ENCODE measurements around the gene TAAR2.

Gene TAAR2

GRCh38 chr6:132664309-132665034 lies 40.4 kb upstream of the TAAR2 start:
- Mint-ChIP-seq H3K36me3 (ENCODE audit: low read depth) (no peaks in the 10 kb centered on the region), H3K27me3 (ENCODE audit: low read depth) (no peaks in the 10 kb centered on the region), H3K27ac (no peak overlapping the region), H3K4me3 (no peak overlapping the region), H3K4me1 (no peaks in the 10 kb centered on the region), H3K9me3 (no peaks in the 10 kb centered on the region)
- TF ChIP-seq CTCF (IDR thresholded peaks at IDR 0.05; ENCODE audit: unreplicated experiment in 3 of 3) = no peak

GRCh38 chr6:132663661-132664060 lies 39.6 kb upstream of the TAAR2 start:
- H3K4me3 Mint-ChIP-seq = no peak overlapping the region
- TF ChIP-seq CTCF (IDR thresholded peaks at IDR 0.05; ENCODE audit: unreplicated experiment in 3 of 3) = no peak
- no peaks in the 10 kb centered on the region for H3K4me1 Mint-ChIP-seq
- H3K9me3 Mint-ChIP-seq = no peaks in the 10 kb centered on the region
- H3K36me3 Mint-ChIP-seq (ENCODE audit: low read depth) = no peaks in the 10 kb centered on the region
- no peak overlapping the region for H3K27ac Mint-ChIP-seq
- peaks cover 4% of the 10 kb centered on the region for H3K27me3 Mint-ChIP-seq (ENCODE audit: low read depth)

- no peak overlapping the region for H3K27ac Mint-ChIP-seq
- H3K27me3 Mint-ChIP-seq (ENCODE audit: low read depth) = peaks cover 4% of the 10 kb centered on the region
- no peaks in the 10 kb centered on the region for H3K9me3 Mint-ChIP-seq
- no peaks in the 10 kb centered on the region for H3K36me3 Mint-ChIP-seq (ENCODE audit: low read depth)
- no peak for TF ChIP-seq CTCF (IDR thresholded peaks at IDR 0.05; ENCODE audit: unreplicated experiment in 3 of 3)
- no peaks in the 10 kb centered on the region for H3K4me1 Mint-ChIP-seq
- no peak overlapping the region for H3K4me3 Mint-ChIP-seq
Measured at GRCh38 chr6:132661906-132662305, 37.8 kb upstream of the TAAR2 start.

GRCh38 chr6:132659082-132659481 lies 35.0 kb upstream of the TAAR2 start, which contains the start of gene TAAR1:
Gene TAAR1 (minus strand): TSS chr6:132659182. CDS start chr6:132646003, 13,179 bp downstream.
- Mint-ChIP-seq H3K27ac (no peak within 1 kb of the TSS), H3K36me3 (ENCODE audit: low read depth) (no peaks in the 10 kb centered on the region), H3K9me3 (no peaks in the 10 kb centered on the region), H3K4me3 (no peak within 1 kb of the TSS), H3K27me3 (ENCODE audit: low read depth) (peaks cover 4% of the 10 kb centered on the region), H3K4me1 (no peaks in the 10 kb centered on the region)
- no peak for TF ChIP-seq CTCF (IDR thresholded peaks at IDR 0.05; ENCODE audit: unreplicated experiment in 3 of 3)

- Mint-ChIP-seq H3K9me3 (no peaks in the 10 kb centered on the region), H3K27me3 (ENCODE audit: low read depth) (no peaks in the 10 kb centered on the region), H3K4me3 (no peak overlapping the region), H3K36me3 (ENCODE audit: low read depth) (no peaks in the 10 kb centered on the region), H3K27ac (no peak overlapping the region), H3K4me1 (no peaks in the 10 kb centered on the region)
- TF ChIP-seq CTCF (IDR thresholded peaks at IDR 0.05; ENCODE audit: unreplicated experiment in 3 of 3) = no peak
Measured at GRCh38 chr6:132651062-132651461, 27.0 kb upstream of the TAAR2 start.

GRCh38 chr6:132650429-132650828 lies 26.4 kb upstream of the TAAR2 start:
- Mint-ChIP-seq H3K9me3 (no peaks in the 10 kb centered on the region), H3K4me3 (no peak overlapping the region), H3K4me1 (no peaks in the 10 kb centered on the region), H3K27ac (no peak overlapping the region), H3K36me3 (ENCODE audit: low read depth) (no peaks in the 10 kb centered on the region), H3K27me3 (ENCODE audit: low read depth) (no peaks in the 10 kb centered on the region)
- no peak for TF ChIP-seq CTCF (IDR thresholded peaks at IDR 0.05; ENCODE audit: unreplicated experiment in 3 of 3)
